AG04449 (cell line): Measurements from ENCODE around the gene PASK.

ENCODE experiments used
- CTCF ChIA-PET: fragments of 350-600 bp; formaldehyde crosslinking; extraction: SDS; loops from one replicate; lab custom pipeline; 2021; ENCODE audit warnings: antibody characterized with exemption; lab: Yijun Ruan, JAX
- POLR2A ChIA-PET: fragments of 400-600, 350-600 bp; formaldehyde crosslinking; extraction: SDS; loops from one replicate; lab custom pipeline; 2020; ENCODE audit warnings: antibody characterized with exemption, inconsistent platforms; lab: Yijun Ruan, JAX
- DNase-seq: peaks from one replicate; pipeline ENCODE4 v3.0.0-alpha.2; 2010; ENCODE audit warnings: low read depth, low spot score
- H3K4me3 ChIP-seq: 2 replicates; pipeline ENCODE4 v1.5.1; 2011; ENCODE audit warnings: low read depth, mild to moderate bottlenecking, control low read depth, low read length
- CTCF ChIP-seq: IDR thresholded peaks from one replicate; pipeline ENCODE4 v1.5.1; 2011; ENCODE audit warnings: mild to moderate bottlenecking, moderate library complexity, low read length, control low read depth, inconsistent platforms; ENCODE audit not compliant: insufficient read depth; ENCODE audit errors: missing control alignments

PASK gene

GRCh38 chr2:241065355-241065803, 83.9 kb downstream of the PASK start:
- DNase-seq = no peak
- no peak for TF ChIP-seq CTCF
- ChIA-PET POLR2A (no interaction called here), CTCF (no interaction called here)
- no peak overlapping the region for H3K4me3 ChIP-seq

- no peak for DNase-seq
- no peak for TF ChIP-seq CTCF
- ChIA-PET CTCF (no interaction called here), POLR2A (no interaction called here)
- H3K4me3 ChIP-seq = no peak overlapping the region
Measured at GRCh38 chr2:241064802-241065354, 84.4 kb downstream of the PASK start.

- POLR2A ChIA-PET = no interaction called here
- no peak for TF ChIP-seq CTCF
- no peak for DNase-seq
- H3K4me3 ChIP-seq = no peak overlapping the region
- CTCF ChIA-PET = interaction anchor here (1.0 kb wide), 1 partner anchor 213 kb away, joined by 3 read pairs; no protein-coding TSS in a partner anchor
Measured at GRCh38 chr2:241064008-241064801, 85.1 kb downstream of the PASK start.

- DNase-seq = no peak
- ChIA-PET CTCF (interaction anchor here (1.0 kb wide), 1 partner anchor 212 kb away, joined by 3 read pairs; no protein-coding TSS in a partner anchor), POLR2A (no interaction called here)
- TF ChIP-seq CTCF = peak; percentile 2
- no peak overlapping the region for H3K4me3 ChIP-seq
Measured at GRCh38 chr2:241063587-241063986, 85.7 kb downstream of the PASK start.

GRCh38 chr2:241063093-241063551, 86.2 kb downstream of the PASK start:
- no peak for TF ChIP-seq CTCF
- ChIA-PET POLR2A (no interaction called here), CTCF (interaction anchor here (4.3 kb wide), 1 partner anchor 15 kb away, joined by 21 read pairs; no protein-coding TSS in a partner anchor)
- H3K4me3 ChIP-seq = no peak overlapping the region
- no peak for DNase-seq
